HG02678 (cell line): ENCODE results near the gene SMAD1.
"Not testable (repeated sequence)": the region's sequence is repeated elsewhere in the genome, so short reads cannot be mapped to it uniquely, and the experiment has no call there.

Experiments used
- ATAC-seq: cut with Tn5 transposase; IDR thresholded peaks from one replicate; pipeline ENCODE4 v1.9.1; 2021; ENCODE audit warnings: mild to moderate bottlenecking, moderate library complexity; ENCODE audit not compliant: unreplicated experiment

Gene SMAD1

DNA sequence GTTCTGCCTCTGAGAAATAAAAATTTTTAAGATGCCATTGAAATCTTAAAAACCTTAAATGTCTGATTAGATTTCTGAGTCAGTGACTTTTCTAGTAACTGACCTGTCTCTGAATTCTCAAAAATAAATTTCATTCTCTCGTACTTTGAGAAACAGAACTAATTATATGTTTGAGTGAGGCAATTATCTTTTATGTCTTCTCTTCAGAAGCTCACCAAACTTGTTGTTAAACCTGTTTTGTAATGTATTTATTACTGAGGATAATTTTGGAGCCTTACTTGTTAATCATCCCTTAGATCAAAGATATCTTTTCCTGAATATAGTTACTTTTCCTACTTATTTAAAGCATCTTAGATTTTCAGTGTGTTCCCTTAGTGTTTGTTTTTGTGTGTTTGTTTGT is 73.0 kb downstream of the SMAD1 start:
- ATAC-seq: no peak

DNA sequence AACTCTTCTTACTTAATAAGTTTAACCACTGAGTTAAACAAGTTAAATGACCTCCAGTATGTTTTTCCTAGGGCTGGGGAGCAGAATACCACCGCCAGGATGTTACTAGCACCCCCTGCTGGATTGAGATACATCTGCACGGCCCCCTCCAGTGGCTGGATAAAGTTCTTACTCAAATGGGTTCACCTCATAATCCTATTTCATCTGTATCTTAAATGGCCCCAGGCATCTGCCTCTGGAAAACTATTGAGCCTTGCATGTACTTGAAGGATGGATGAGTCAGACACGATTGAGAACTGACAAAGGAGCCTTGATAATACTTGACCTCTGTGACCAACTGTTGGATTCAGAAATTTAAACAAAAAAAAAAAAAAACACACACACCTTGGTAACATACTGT is 76.1 kb downstream of the SMAD1 start:
- peak; percentile 86 for ATAC-seq

DNA sequence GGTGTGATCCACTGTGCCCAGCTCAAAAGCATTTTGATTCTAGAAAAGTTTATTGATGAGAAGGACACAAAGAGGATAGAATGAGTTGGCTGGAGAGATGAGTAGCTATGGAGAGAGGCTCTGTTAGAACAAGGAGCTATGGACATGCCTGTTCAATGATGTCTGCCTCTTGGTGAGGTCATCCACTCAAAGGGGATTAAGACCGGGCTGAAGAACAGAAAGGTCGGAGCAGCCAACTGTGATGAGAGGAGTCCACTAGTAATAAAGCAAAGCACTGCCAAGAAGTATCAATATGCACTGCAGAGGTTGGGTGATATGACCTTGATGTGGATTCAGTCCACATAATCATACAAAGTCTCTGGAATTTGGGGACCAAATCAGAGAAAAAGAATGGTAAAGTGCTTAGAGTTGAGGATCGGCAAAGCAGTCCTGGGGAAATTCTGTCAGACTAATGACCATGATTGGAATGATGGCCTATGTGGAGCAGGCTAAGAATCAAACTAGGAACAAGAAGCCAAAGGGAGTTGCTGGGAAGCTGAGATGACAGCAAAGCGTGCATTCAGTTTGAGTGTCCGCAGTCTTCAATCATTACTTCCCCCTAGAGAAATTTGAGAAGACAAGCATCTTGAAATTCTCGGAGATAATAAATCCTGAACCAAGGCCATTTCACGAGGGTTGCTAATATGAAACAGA is 81.8 kb downstream of the SMAD1 start:
- ATAC-seq: no peak

DNA sequence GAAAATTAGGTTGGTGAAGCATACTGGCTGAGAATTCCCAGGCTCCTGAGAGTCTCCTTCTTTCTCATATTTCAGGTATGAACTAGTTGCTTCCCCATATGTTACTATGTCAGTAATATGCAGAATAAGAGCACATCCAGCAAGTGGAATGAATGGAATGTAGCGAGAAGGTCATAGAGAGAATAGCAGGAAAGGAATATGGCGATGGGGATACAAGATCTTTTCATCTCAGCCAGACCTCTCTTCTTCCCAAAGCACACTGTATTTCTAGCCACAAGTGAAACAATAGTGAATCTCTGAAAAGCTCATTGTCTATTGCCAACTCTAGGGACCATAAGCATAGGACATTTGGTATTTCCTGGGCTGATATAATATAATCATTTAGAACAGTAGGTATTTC is 82.9 kb downstream of the SMAD1 start:
- ATAC-seq: no peak

DNA sequence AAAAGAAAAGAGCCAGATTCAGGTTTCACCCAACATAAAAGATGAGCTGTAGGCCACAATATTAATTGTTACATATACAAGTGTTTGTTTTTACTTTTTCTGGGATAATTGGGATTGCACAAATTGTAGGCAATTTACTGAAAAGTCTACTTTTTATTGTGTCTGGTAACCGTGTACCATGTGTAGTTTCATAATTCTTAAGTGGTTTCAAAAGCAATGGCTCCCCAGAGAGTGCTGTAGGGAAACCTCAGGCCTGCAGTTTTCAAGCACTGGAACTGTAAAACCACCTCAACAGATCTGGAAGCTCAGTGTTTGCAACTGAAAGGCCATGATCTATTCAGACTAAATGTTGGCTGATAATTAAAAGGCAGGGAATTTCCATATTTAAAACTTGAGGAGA is 83.7 kb downstream of the SMAD1 start:
- no peak for ATAC-seq

DNA sequence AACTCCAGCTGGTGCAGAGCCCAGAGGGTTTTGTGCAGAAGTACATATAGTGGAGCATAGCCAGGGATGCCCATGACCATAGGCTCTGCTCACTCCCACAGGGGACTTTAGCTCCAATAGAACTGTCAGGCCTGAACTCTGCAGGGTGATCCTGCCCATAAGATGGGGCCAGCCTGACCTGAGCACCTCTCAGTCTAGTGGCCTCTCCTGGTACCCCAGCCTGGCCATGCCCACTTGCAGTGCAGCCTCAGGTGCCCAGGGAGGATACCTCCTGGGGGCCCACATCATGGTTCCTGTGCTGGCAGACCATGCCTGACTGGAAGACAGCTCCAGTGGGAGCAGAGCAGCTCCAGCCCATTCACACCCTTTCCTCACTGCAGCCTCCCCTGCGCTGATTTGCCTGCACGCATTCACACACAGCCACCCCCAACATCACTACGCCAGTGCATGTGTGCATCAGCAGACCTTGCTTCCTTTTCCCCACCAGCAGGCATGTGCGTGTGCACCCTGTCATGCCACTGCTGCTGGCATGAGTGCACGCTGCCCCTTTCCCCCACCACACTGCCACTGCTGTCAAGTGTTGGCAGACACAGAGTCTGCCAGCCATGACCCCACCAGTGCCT is 84.5 kb downstream of the SMAD1 start:
- no peak for ATAC-seq

DNA sequence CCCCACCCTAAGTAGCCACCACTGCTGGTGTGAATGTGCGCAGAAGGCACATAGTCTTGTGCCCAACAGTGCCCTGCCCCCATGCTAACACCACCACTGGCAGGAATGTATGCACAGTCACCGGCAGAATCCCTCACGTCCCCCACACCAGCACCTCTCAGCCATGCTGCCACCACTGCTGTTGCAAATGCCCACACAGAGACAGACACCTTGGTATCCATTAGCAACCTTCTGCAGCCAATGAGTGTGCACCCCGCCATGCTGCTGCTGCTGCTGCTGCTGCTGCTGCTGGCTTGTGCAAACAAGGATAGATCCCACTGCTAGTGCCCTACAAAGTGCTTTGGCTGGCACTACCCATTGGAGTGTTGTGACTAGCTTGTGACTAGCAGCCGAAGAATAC is 85.1 kb downstream of the SMAD1 start:
- no peak for ATAC-seq

DNA sequence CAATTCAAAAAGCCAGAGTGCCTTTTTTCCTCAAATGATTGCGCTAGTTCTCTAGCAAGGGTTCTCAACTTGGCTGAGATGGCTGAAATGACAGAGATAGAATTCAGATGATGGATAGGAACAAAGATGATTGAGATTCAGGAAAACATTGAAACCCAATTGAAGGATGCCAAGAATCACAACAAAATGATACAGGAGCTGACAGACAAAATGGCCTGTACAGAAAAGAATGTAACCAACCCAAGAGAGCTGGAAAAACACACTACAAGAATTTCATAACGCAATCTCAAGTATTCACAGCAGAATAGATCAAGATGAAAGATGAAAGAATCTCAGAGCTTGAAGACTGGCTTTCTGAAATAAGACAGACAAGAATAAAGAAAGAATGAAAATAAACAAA is 85.9 kb downstream of the SMAD1 start:
- ATAC-seq: no peak

GRCh38 chr4:145574546-145574945 is 92.9 kb downstream of the SMAD1 start:
- not testable (repeated sequence) for ATAC-seq

DNA sequence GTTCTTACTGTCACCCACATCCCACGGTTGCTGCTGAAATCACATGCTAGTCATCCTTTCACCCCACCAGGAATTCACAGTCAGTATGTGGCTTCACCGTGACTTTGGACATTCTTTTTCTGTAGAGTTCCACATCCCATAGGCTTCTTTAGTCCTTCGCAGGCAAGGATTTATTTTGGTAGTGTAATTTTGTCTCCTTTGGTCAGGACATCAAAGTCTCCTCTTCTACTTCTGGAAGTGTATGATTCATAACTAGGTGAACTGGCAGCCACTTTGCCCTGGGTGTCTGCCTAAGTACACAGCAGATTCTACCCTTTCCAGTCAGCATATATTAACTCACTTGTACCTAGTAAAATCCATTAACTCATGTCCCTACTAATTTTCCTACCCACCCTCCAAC is 99.3 kb downstream of the SMAD1 start:
- ATAC-seq: no peak

GRCh38 chr4:145583191-145584055 is 101.8 kb downstream of the SMAD1 start:
- ATAC-seq: no peak

- no peak for ATAC-seq
Observed at GRCh38 chr4:145587088-145587754, 105.6 kb downstream of the SMAD1 start.

DNA sequence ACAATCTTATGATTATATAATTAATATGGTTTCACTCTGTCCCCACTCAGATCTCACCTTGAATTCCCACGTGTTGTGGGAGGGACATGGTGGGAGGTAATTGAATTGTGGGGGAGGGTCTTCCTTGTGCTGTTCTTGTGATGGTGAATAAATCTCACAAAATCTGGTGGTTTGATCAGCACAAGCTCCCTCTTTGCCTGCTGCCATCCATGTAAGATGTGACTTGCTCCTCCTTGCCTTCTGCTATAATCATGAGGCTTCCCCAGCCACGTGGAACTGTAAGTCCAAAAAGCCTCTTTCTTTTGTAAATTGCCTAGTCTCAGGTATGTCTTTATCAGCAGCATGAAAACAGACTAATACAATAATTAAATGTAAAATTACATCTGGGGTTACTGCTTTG is 107.7 kb downstream of the SMAD1 start:
- ATAC-seq: not testable (repeated sequence)

DNA sequence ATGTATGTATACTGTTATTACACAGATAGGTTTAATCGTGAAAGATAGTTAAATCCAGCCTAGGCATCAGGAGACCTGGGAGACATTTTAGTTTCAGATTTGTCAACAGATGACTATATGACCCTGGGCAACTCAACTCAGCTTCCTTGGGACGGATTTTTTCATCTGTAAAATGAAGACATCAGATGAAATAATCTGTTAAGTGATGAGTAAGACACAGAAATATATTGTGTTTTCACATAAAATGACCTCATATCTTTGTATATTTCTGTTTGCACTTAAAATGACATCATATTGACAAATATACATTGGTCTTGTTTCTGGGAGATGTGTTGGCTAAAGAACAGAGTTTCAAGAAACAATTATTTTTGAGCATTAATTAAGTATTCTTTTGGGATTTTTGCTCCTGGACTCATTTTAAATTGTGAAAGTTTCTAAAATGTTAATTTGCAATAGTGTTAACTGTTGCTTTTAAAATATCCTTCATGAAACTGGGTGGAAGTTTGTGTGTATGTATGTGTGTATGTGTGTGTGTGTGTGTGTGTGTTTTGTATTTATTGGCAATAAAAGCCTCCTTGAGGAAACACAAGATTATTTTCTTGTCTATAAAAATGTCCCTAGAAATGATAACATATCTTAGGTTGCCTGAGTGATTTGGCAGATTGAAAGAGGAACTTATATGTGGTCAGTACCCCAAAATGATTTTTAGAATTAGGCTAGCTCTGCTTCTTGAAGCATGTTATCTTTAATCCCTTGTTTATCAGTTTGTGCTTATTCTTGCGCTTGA is 108.5 kb downstream of the SMAD1 start:
- ATAC-seq: no peak

DNA sequence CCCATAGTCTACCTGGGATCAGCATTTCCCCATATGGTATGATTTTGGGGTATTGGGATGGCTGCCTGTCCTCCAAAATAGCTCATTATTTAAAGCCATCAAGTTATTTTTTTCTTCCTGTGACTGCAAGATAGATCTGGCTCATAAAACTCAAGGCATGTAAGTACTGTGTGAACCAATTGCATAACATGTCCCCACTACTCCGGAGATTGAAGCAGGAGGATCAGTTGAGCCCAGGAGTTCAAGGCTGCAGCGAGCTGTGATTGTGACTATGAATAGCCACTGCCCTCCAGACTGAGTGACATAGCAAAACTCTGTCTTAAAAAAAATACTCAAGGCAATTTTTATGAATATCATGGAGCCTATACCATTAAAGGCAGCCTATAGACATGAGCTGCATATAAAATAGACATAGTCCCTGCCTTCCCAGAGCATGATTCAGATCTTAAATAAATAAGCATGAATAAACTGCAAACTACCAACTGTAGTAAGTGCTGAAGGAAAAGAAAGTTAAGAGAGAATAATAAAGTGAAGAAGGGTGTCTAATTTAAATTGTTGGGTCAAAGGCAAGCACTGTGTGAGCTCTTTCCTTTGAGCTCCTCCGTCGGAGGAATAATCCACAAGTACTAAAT is 120.6 kb downstream of the SMAD1 start:
- no peak for ATAC-seq

DNA sequence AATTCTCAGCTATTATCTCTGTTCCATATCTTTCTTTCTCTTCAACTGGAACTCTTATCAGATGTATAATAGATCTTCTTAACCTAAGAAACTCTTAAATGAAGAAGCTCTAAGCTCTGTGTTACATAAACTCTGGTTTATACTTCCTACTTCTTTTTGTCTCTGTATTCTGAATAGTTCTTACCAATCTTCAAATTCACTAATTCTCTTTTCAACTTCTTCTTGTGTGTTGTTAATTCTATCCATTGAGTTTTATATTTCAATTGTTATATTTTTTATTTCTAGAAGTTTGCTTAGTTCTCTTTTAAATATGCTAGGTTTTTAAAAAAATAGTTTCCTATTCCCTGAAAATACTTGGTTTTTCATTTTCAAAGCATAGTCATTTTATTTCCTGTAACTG is 124.3 kb downstream of the SMAD1 start:
- ATAC-seq: no peak
